ENCODE measurements around the gene MCTP1.

DNA sequence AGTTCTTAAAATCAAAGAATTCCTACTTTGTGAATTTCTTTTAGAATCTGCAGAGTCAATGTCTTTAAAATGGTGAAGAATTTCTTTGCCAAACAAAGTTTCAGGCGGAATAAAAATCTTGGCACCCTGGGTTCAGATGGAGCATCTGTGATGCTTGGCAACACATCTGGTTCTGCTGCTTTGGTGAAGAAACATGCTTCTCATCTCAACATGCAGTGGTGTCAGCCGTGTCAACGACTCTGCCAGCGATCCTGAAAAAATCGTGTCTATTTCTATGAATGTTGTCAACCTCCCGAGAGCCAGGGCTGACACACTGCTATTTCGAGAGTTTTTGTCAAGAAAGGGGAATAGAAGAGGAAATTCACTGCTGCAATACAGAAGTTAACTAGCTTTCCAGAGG is 514.9 kb downstream of the MCTP1 start:
- TF ChIP-seq, protein P1, sequence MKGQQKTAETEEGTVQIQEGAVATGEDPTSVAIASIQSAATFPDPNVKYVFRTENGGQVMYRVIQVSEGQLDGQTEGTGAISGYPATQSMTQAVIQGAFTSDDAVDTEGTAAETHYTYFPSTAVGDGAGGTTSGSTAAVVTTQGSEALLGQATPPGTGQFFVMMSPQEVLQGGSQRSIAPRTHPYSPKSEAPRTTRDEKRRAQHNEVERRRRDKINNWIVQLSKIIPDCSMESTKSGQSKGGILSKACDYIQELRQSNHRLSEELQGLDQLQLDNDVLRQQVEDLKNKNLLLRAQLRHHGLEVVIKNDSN (IDR thresholded peaks at IDR 0.05) = no peak
- TF ChIP-seq YY1 (IDR thresholded peaks at IDR 0.05; ENCODE audit: low read depth) (no peak), ZBTB7A (IDR thresholded peaks at IDR 0.05; ENCODE audit: low read depth) (no peak), RAD21 (IDR thresholded peaks at IDR 0.05; ENCODE audit: low read depth) (no peak), EP300 (IDR thresholded peaks at IDR 0.05; ENCODE audit: borderline replicate concordance) (no peak)
